Medulla oblongata (tissue), 1 donor: ENCODE results near the gene ADD2.
A peak's percentile ranks its signal among the peaks of the same experiment; 100 is the strongest.

ENCODE experiments used
- DNase-seq: peaks from one replicate; pipeline ENCODE4 v3.0.0-alpha.2; 2015; ENCODE audit errors: extremely low spot score

ADD2 gene

DNA sequence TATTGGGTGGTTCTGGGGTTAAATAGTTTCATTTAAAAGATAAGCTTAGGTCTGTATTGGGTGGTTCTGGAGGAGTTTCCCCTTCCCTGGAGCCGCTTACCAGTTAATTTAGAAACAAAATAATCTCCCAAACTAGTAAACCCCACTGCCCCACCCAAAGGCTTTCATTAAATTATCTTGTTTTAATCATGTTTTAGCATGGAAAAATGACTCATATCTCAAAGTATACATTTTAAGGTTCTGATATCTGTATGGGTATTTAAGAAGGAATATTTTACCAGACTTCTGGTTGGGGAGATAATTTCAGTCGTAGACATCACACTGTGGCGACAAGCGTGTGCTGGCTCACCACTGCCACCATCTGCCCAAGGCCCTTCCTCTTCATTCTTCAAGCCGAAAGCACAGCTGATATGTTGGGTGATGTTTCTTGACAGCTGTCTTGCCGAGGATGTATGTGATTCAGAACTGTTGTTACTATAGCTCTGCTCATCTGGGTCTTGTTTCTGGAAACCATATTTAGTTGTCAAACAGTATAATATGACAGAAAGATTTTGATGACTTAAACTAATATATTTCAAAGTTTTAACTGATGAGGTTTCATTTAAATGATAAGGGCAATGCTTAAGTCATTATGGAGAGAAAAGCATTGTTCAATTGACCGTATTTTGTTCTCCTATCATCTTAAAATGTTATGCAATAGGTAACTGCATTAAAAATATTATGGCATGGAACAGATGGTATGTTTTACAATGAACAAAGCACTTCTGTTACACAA is 17.3 kb upstream of the ADD2 start:
- peak; percentile 68 for DNase-seq

- no peak for DNase-seq
These were observed 16.3 kb upstream of the ADD2 start for GRCh38 chr2:70784320-70784719.

GRCh38 chr2:70779911-70780545 is 12.0 kb upstream of the ADD2 start:
- DNase-seq = no peak

DNA sequence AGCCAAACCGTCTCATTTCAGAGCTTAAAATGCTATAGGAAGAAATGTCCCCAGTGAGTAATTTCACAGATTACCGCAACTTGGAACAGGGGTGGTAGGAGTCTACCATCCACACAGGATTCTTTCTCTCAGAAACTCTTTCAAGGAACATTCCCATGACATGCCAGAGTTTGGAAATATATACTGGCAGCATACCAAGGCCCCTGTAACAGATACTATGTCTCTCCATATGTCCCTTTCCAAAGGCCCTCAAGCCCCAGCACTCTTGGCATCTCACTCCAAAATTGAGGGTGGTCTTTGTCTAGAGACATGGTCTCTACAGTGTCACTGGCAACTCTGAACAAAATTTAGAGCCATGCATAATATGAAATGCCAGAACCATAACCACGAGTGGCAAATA is 11.5 kb upstream of the ADD2 start:
- no peak for DNase-seq

- no peak for DNase-seq
These were observed 10.7 kb upstream of the ADD2 start for GRCh38 chr2:70778676-70779075.

DNA sequence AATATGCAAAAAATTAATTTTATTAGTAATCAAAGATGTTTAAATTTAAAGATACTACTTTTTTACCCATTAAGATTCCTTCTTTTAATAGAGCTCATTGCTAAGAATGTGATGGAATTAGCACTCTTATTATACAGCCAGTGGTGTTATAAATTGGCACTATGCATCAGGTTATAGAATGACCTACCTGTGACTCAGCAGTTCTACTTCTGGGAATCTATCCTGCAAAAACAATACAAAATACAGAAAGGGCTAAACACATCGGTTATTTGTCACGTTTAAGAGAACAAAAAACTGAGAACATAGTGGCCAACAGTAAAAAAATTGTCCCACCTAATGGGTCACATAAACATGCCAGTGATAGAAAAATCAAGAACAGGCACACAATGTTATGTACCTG is 9.4 kb upstream of the ADD2 start:
- DNase-seq = no peak

- DNase-seq = no peak
These were observed 8.3 kb upstream of the ADD2 start for GRCh38 chr2:70776266-70776665.

- no peak for DNase-seq
These were observed 7.1 kb upstream of the ADD2 start for GRCh38 chr2:70775141-70775540.

DNA sequence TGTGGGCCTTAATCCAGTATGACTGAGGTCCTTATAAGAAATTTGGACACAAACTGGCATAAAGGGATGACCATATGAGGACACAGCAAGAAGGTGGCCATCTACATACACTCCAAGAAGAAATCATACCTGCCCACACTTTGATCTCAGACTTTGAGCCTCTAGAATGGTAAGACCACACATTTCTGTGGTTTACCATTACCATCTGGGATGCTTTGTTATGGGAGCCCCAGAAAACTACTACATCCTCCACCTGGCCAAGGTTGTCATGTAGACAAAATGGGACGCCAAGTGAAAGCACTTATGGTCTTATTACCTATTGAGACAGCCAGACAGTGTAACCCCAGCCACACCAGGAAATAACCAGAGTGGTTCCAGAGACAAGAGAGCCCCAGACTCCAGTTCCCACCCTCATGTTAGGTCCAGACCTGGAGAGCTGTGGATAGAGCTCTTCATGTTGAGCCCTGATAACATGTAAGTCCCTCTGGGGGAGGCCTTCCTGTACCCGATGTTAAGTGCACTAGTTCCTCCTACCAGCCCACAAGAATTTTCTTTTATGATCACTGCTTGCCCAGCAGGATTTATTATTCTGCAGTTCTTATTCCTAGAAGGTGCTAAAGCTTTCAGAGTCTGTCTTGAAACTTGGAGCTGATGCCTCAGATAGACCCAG is 4.6 kb upstream of the ADD2 start:
- DNase-seq = no peak

DNA sequence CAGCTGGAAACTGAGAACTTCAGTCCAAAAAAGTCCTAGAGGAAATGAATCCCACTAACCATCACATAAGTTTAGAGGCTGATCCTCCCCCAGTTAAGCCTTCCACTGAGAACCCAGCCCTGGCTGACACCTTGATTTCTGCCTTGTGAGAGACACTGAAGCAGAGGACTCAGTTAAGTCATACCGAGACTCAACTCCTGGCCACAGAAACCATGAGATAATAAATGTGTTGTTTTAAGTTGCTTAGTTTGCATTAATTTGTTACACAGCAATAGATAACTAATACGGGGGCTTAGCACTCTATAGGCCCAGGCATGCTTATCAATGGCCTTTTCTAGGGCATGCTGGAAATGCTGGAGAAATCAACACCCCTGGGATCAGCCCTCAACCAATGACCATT is 3.4 kb upstream of the ADD2 start:
- DNase-seq = no peak

GRCh38 chr2:70769450-70769849 is 1.4 kb upstream of the ADD2 start:
- no peak for DNase-seq

DNA sequence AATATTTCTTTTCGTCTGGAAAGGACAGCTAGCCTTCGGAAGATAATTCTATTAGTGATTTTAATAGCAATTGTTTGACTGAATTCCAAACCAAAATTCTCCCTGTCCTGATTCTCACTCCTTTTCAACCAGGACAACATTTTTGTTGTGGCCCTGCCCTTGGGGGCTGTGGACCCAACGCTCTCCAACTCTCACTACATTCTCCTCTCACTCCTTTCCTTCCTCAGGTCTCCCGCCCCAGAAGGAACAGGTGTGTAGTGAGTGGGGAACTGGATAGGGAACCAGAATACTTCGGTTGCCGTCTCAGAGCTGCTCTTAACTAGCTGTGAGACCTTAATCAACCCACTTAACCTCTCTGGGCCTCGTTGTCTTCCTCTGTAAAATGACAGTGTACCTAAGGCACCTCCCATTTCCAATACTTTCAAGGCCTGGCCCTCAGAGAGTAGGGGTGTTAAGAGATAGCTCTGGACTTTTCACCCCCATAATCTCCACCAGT is 638 bp upstream of the ADD2 start:
- DNase-seq = no peak

DNA sequence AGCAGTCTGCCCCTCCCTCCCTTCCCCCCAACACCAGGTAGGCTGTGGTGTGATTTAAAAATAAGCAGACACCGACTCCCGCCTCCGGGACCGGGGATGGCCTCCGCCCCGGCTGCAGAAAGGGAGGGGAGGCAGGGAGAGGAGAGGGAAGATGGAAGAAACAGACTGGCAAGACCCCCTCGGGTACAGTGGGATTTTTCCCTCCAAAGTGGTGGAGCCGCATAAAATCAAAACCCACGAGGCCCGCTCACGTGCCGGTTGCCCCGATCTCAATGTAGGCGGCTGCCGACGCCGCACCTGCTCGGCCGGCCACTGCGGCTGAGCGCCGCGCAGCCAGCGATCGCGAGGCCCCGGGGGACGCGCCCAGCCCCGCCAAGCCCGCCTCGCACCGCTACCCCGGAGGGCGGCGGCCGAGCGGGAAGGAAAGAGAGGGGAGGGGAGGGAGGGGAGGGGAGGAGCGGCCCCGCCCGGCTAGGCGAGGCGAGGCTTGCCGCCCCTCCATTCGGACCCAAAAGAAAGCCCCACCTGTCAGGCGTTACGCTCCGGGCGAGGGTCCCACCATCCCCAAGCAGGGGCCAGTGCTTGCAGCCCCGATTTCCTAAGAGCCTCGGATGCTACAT is 811 bp downstream of the ADD2 start:
- DNase-seq = no peak

- no peak for DNase-seq
These were observed 1.5 kb downstream of the ADD2 start for GRCh38 chr2:70766357-70767078.

- DNase-seq = no peak
These were observed 2.5 kb downstream of the ADD2 start for GRCh38 chr2:70765507-70765906.

DNA sequence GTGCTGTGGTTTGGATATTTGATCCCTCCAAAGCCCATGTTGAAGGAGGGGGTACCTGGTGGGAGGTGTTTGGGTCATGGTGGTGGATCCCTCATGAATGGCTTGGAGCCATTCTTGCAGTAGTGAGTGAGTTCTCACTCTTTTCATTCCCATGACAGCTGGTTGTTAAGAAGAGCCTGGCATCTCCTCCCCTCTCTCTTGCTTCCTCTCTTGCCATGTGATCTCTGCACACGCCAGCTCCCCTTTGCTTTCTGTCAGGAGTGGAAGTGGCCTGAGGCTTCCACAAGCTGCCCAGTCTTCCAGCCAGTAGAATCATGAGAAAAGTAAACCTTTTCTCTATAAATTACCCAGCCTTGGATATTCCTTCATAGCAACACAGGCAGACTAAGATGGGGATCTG is 8.6 kb downstream of the ADD2 start:
- DNase-seq = peak; percentile 55

DNA sequence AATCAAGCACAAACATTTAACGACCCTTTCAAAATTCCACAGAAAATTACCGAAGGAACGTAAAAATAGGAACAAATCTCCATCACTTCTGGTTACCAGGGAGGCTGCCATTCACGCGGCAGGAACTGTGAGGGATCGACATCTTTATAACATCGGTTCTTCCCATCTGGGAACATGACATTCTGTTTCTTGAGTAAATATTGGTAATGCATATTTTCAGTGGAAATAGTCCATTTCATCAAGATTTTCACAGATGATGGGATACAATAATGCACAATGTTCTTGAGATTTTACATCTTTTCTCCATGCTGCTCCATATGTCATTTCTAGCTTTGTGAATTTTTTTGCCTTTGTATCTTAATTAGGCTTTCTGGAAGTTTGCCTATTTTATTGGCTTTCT is 10.0 kb downstream of the ADD2 start:
- no peak for DNase-seq

GRCh38 chr2:70757360-70757759 is 10.6 kb downstream of the ADD2 start:
- no peak for DNase-seq

DNA sequence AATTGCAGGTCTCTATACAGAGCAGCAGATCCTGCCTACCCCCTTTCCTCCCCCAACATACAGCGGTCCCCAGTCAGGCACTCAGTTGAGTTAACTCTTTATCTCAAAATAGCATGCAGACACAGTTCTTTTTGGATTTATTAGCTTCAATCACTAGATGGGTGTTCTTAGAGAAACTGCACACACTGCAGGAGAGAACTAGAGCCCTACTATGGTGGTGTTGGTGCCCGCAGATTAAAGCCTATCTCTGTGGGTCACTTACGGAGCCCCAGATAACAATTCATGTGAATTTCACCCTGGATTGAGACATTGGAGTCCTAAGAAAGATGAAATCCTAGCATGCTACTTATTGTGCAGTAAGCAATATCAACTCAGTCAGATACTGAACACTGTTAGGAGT is 11.9 kb downstream of the ADD2 start:
- DNase-seq = no peak

- DNase-seq = no peak
These were observed 14.1 kb downstream of the ADD2 start for GRCh38 chr2:70753902-70754301.

DNA sequence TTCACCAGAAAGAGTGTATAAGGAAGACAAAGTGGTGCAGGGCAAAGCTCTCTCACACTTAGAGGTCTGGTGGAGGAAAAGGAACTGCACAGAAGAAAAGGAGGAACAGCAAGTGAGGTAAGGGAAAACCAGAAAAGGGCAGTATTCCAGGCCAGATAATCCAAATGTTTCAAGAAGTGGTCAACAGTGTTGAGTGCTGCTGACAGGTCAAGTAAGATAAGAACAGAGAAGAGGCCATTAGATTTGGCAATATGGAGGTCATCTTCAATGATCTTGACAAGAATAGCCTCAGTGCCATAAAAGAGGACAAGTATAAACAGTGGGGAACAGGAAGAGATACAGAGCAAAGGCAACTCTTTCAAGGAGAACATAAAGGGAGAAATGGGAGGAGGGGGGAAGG is 15.0 kb downstream of the ADD2 start:
- no peak for DNase-seq

DNA sequence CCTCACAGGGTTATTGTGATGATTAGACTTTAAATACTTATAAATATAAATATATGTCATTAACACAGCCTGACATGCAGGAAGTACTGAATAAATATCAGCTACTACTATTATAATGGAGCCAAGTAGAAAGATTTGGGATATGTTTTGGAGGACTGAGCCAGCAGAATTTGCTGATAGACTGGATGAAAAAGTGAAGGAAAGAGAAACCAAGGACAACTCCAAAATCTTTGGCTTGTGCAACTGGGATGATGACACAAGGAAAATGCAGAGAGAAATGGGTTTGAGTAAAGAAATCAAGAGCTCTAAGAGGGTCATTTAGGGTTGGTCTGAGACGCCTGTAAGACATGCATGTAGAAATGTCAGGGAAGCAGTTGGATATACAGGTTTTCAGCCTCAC is 15.6 kb downstream of the ADD2 start:
- DNase-seq = no peak
